ENCODE results near the gene RFC5. TPM values are rescaled to one million over a fixed set of nuclear protein-coding genes. Genes with fewer than 3 reads are reported as not detected.

RFC5 gene
- total RNA-seq, 1 experiment from 2014 or later = 100 TPM

- H3F3A ChIP-seq (ENCODE audit: low read length, unreplicated experiment) = peaks cover 12% of the 10 kb centered on the region
- peak; percentile 100 for DNase-seq
- H3K4me1 ChIP-seq (ENCODE audit: insufficient read depth, low read length) = peaks cover 49% of the 10 kb centered on the region
- peaks cover 33% of the 10 kb centered on the region for H3K36me3 ChIP-seq (ENCODE audit: low read depth, low read length)
- H3K27me3 ChIP-seq (ENCODE audit: low read length) = no peaks in the 10 kb centered on the region
- TF ChIP-seq EZH2 (IDR thresholded peaks at IDR 0.05; ENCODE audit: low read length, unreplicated experiment) = no peak
- TF ChIP-seq CTCF (conservative IDR thresholded peaks at IDR 0.05; ENCODE audit: low read depth, low read length) = no peak
- no peak for TF ChIP-seq EZH2phosphoT487 (IDR thresholded peaks at IDR 0.05; ENCODE audit: borderline replicate concordance, low read length)
- peaks cover 71% of the 10 kb centered on the region for H3K79me2 ChIP-seq (ENCODE audit: low read length)
- ChIA-PET CTCF (no interaction called here), POLR2A (ENCODE audit: unreplicated experiment) (no interaction called here)
- no peaks in the 10 kb centered on the region for H4K20me1 ChIP-seq (ENCODE audit: low read length)
- TSS peak; percentile 65 for BruUV-seq (replicated peaks)
- intact Hi-C loops (cut with micrococcal nuclease) = loop anchor here (1.0 to 10.0 kb wide), 3 partner anchors 17 to 1135 kb away; no protein-coding TSS in a partner anchor
- H3K9ac ChIP-seq (ENCODE audit: low read length) = peak overlapping the region; percentile 41
- no peaks in the 10 kb centered on the region for H3K9me2 ChIP-seq (replicated peaks; ENCODE audit: low read length)
- peak overlapping the region; percentile 81 for H3K27ac ChIP-seq (ENCODE audit: low read length)
- peak overlapping the region; percentile 9 for H2AFZ ChIP-seq (ENCODE audit: low read length)
- H3K4me3 ChIP-seq (ENCODE audit: low read length) = peak overlapping the region; percentile 9; the same call in 1 of the 2 replicates
- H3K9me3 ChIP-seq (ENCODE audit: low read length) = no peaks in the 10 kb centered on the region
- ATAC-seq = peak; percentile 88
- peak overlapping the region; percentile 60 for H3K4me2 ChIP-seq (ENCODE audit: low read length)
Observed at GRCh38 chr12:118052324-118053070, 36.0 kb downstream of the RFC5 start.

- Histone ChIP-seq H2AFZ (ENCODE audit: low read length) (peak overlapping the region; percentile 9), H3F3A (ENCODE audit: low read length, unreplicated experiment) (peaks cover 12% of the 10 kb centered on the region), H3K4me1 (ENCODE audit: insufficient read depth, low read length) (peaks cover 49% of the 10 kb centered on the region), H3K4me2 (ENCODE audit: low read length) (peak overlapping the region; percentile 60), H3K36me3 (ENCODE audit: low read depth, low read length) (peaks cover 28% of the 10 kb centered on the region), H3K9me2 (replicated peaks; ENCODE audit: low read length) (no peaks in the 10 kb centered on the region), H3K9me3 (ENCODE audit: low read length) (no peaks in the 10 kb centered on the region), H3K4me3 (ENCODE audit: low read length) (0 out of 2 replicates have a peak overlapping the region, but pooled peaks have one; percentile 9), H3K27me3 (ENCODE audit: low read length) (no peaks in the 10 kb centered on the region), H4K20me1 (ENCODE audit: low read length) (no peaks in the 10 kb centered on the region), H3K27ac (ENCODE audit: low read length) (peak overlapping the region; percentile 81), H3K9ac (ENCODE audit: low read length) (peak overlapping the region; percentile 11; the same call in 1 of the 2 replicates), H3K79me2 (ENCODE audit: low read length) (peaks cover 73% of the 10 kb centered on the region)
- intact Hi-C loops (cut with micrococcal nuclease) = loop anchor here (5.0 to 10.0 kb wide), 2 partner anchors 369 to 1136 kb away; no protein-coding TSS in a partner anchor
- ATAC-seq (no peak), DNase-seq (peak; percentile 41)
- POLR2A ChIA-PET (ENCODE audit: unreplicated experiment) = no interaction called here
- BruUV-seq (replicated peaks) = no TSS peak
- TF ChIP-seq CTCF (conservative IDR thresholded peaks at IDR 0.05; ENCODE audit: low read depth, low read length) = no peak
- TF ChIP-seq EZH2 (IDR thresholded peaks at IDR 0.05; ENCODE audit: low read length, unreplicated experiment) = no peak
- TF ChIP-seq EZH2phosphoT487 (IDR thresholded peaks at IDR 0.05; ENCODE audit: borderline replicate concordance, low read length) = no peak
- CTCF ChIA-PET = no interaction called here
Observed at GRCh38 chr12:118053071-118053985, 36.8 kb downstream of the RFC5 start.

All from PC-3 (cell line).